HEK293 (cell line): Measurements from ENCODE around the gene C19orf12.

Experiments
- AEBP2 ChIP-seq: fragments of 450-650 bp; formaldehyde crosslinking; IDR thresholded peaks from 2 replicates; pipeline ENCODE4 v1.5.1; 2016; ENCODE audit warnings: missing biosample characterization, missing genetic modification characterization, borderline replicate concordance
- SETDB1 ChIP-seq: IDR thresholded peaks from one replicate; pipeline ENCODE4 v1.6.1; 2017; ENCODE audit warnings: mild to moderate bottlenecking, low read length, moderate library complexity, mixed read lengths; ENCODE audit not compliant: insufficient read length
- SP7 ChIP-seq: fragments of 450-650 bp; formaldehyde crosslinking; IDR thresholded peaks from 2 replicates; pipeline ENCODE4 v1.5.1; 2016; ENCODE audit warnings: missing biosample characterization, missing genetic modification characterization
- ZNF138 ChIP-seq: fragments of 450-650 bp; formaldehyde crosslinking; IDR thresholded peaks from 2 replicates; pipeline ENCODE4 v1.5.1; 2016; ENCODE audit warnings: missing biosample characterization, missing genetic modification characterization, borderline replicate concordance
- ZNF184 ChIP-seq: fragments of 450-650 bp; IDR thresholded peaks from 2 replicates; pipeline ENCODE4 v1.5.1; 2018; ENCODE audit warnings: missing biosample characterization, mild to moderate bottlenecking, missing genetic modification characterization
- ZNF514 ChIP-seq: fragments of 450-650 bp; formaldehyde crosslinking; IDR thresholded peaks from 2 replicates; pipeline ENCODE4 v1.5.1; 2016; ENCODE audit warnings: missing biosample characterization, missing genetic modification characterization
- ZNF529 ChIP-seq: fragments of 450-650 bp; formaldehyde crosslinking; IDR thresholded peaks from 2 replicates; pipeline ENCODE4 v1.5.1; 2017; ENCODE audit warnings: missing genetic modification characterization, missing biosample characterization; ENCODE audit not compliant: insufficient replicate concordance
- ZNF580 ChIP-seq: fragments of 450-650 bp; formaldehyde crosslinking; IDR thresholded peaks from 2 replicates; pipeline ENCODE4 v1.5.1; 2016; ENCODE audit warnings: missing biosample characterization, missing genetic modification characterization
- ZNF701 ChIP-seq: fragments of 450-650 bp; formaldehyde crosslinking; IDR thresholded peaks from 2 replicates; pipeline ENCODE4 v1.5.1; 2016; ENCODE audit warnings: missing biosample characterization, missing genetic modification characterization
- ZSCAN30 ChIP-seq: fragments of 450-650 bp; IDR thresholded peaks from 2 replicates; pipeline ENCODE4 v1.5.1; 2018; ENCODE audit warnings: missing biosample characterization, mild to moderate bottlenecking, missing genetic modification characterization, moderate library complexity

- TF ChIP-seq ZNF138 (tag by site-specific recombination), result no peak
- TF ChIP-seq AEBP2 (tag by site-specific recombination), result no peak
- TF ChIP-seq ZNF580 (tag by site-specific recombination), result peak; percentile 55; the same call in 1 of the 2 replicates
- no peak for TF ChIP-seq ZNF184 (tag by site-specific recombination)
- TF ChIP-seq ZNF701 (tag by site-specific recombination), result no peak
- TF ChIP-seq SETDB1, result no peak
- no peak for TF ChIP-seq ZNF514 (tag by site-specific recombination)
- TF ChIP-seq SP7 (tag by site-specific recombination), result peak; percentile 66
- peak; percentile 85 for TF ChIP-seq ZSCAN30
- TF ChIP-seq ZNF529 (tag by site-specific recombination), result no peak
These were observed at the start of gene C19orf12 for GRCh38 chr19:29714953-29715700.
